Vagina (tissue), 2 donors: ENCODE results near the gene ANXA11.

Experiments
- POLR2A ChIP-seq, 2 donors: fragments of 450-650 bp; IDR thresholded peaks; one replicate each; pipeline ENCODE4 v1.6.1; 2017; ENCODE audit warnings: antibody characterized with exemption in 2 of 2, mild to moderate bottlenecking in 2 of 2, moderate library complexity in 2 of 2
- POLR2AphosphoS5 ChIP-seq, 2 donors: sonication (generic); formaldehyde crosslinking; IDR thresholded peaks; one replicate each; pipeline ENCODE4 v1.9.0; 2017; ENCODE audit warnings: antibody characterized with exemption in 2 of 2, mild to moderate bottlenecking in 2 of 2, low read depth in 1 of 2; ENCODE audit not compliant: insufficient read depth in 1 of 2
- TF ChIP-seq, protein P1 (sequence below), 3 experiments: fragments of 450-650 bp in 2 of 3; fragments of 200-600 bp in 1 of 3; sonication (generic) in 1 of 3; IDR thresholded peaks; one replicate each; pipeline ENCODE4 v1.5.1; 2017 to 2019; ENCODE audit warnings: antibody characterized with exemption in 3 of 3, mild to moderate bottlenecking in 2 of 3, moderate library complexity in 2 of 3

DNA sequence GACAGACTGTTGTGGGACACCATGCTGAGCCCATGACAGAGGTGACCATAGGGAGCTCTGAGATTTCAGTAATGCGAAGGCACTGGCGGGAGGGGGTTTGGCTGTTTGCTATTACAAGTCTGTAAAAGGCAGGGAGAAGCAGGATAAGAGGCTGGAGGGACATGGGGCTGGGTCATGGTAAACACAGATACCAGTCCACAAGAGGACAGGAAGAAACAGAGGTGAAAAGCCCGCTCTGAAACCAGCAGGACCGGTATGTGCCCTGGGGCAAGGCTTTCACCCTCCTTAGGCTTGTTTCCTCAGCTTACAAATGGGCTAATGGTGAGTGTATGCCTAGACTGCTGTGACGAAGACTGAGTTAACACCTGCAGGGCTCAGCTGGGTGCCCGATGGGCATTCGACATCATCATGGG lies 34.1 kb downstream of the ANXA11 start:
- TF ChIP-seq, protein P1, sequence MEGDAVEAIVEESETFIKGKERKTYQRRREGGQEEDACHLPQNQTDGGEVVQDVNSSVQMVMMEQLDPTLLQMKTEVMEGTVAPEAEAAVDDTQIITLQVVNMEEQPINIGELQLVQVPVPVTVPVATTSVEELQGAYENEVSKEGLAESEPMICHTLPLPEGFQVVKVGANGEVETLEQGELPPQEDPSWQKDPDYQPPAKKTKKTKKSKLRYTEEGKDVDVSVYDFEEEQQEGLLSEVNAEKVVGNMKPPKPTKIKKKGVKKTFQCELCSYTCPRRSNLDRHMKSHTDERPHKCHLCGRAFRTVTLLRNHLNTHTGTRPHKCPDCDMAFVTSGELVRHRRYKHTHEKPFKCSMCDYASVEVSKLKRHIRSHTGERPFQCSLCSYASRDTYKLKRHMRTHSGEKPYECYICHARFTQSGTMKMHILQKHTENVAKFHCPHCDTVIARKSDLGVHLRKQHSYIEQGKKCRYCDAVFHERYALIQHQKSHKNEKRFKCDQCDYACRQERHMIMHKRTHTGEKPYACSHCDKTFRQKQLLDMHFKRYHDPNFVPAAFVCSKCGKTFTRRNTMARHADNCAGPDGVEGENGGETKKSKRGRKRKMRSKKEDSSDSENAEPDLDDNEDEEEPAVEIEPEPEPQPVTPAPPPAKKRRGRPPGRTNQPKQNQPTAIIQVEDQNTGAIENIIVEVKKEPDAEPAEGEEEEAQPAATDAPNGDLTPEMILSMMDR (IDR thresholded peaks at IDR 0.05) = no peak
- TF ChIP-seq POLR2A (IDR thresholded peaks at IDR 0.05) (no peak), POLR2AphosphoS5 (IDR thresholded peaks at IDR 0.05; ENCODE audit: insufficient read depth in 1 of 2, low read depth in 1 of 2) (no peak)
